ENCODE measurements around the gene DNLZ. TPM values are rescaled to one million over a fixed set of nuclear protein-coding genes. Genes with fewer than 3 reads are reported as not detected.
"Not testable (repeated sequence)": the region's sequence is repeated elsewhere in the genome, so short reads cannot be mapped to it uniquely, and the experiment has no call there.

Gene DNLZ
- polyA plus RNA-seq, 10 donors: 5.0 to 16.2 (median 10.2) TPM

DNA sequence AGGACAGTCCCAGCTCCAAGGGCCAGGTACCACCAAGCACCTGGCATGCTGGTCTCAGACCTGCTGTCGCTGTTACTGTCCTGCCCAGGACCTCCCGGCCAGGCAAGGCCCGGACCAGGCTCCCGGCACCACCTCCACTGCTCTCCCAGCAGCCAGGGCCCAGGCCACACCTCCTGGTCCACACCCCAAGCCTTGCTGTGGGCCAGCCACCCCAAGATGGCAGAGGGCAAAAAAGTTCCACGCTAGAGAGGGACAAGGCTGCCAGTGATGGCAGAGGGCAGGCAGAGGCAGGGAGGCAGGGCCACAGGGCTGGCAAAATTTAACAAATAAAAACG, 1.1 kb downstream of the DNLZ start:
- no peak for DNase-seq

DNA sequence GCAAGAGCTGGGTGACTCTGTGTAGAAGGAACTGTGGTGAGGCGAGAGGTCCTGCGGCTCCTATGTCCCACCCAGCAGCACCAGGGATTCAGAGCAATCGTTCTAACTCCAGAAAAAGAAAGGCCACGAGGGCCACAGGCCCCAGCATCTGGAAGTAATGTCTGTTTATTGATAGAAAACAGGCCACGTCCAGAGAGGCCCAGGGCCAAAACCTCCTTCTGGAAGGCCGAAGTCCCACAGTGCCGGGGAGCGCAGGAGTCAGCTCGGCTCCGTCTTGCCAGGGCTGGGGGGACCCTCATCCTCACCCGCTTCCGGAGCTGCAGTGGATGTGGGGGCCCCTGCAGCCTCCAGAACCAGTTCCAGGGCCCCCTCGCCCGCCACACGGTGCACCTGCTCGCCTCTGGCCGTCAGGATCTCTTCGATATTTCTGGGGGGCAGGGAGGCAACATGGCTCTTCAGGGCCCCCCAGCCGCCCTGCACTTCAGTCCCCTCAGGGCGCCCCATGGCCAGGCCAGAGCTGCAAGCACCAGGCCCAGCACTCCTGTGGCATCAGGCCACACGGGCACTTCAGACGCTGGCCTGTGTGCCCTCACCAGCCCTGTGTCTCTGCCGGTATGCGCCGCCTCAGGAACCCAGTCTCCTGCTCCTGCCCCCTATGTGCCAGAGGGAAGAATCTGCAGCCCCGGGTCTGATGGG, 1.6 kb downstream of the DNLZ start:
- DNase-seq: peak in 2 of 3 donors; percentile 66 to 83

DNA sequence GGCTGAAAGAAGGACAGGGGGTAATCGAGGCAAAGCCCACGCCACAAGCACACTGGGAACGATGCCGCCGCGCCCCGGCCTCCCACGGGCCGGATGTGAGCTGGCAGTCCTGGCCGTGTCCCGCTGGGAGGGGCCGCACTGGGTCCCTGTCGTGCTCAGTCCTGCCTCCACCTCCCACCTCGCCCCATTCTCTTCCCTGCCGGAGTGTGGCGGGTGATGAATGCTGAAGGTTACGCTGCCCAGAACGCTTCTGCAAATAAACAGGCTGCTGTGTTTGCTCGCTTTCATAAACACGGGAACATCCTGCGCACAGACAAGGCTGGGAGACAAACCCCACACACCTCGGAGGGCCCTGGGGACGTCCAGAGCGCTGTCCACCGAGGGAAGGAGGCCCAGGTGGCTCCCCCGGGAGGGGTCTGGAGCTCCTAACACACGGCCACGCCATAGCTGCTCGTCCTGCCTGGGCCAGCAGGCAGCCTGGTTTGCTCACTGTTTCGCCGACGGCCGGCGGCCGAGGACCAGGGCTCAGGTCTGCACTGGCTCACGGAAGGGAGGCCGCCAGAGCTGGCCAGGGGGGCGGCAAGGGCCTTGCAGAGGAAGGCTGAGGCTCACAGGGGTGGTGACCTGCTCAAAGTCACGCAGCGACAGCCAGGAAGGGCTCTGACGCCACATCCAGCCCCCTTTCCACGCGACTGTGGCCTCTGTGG, 2.3 kb downstream of the DNLZ start:
- DNase-seq: no peak

DNA sequence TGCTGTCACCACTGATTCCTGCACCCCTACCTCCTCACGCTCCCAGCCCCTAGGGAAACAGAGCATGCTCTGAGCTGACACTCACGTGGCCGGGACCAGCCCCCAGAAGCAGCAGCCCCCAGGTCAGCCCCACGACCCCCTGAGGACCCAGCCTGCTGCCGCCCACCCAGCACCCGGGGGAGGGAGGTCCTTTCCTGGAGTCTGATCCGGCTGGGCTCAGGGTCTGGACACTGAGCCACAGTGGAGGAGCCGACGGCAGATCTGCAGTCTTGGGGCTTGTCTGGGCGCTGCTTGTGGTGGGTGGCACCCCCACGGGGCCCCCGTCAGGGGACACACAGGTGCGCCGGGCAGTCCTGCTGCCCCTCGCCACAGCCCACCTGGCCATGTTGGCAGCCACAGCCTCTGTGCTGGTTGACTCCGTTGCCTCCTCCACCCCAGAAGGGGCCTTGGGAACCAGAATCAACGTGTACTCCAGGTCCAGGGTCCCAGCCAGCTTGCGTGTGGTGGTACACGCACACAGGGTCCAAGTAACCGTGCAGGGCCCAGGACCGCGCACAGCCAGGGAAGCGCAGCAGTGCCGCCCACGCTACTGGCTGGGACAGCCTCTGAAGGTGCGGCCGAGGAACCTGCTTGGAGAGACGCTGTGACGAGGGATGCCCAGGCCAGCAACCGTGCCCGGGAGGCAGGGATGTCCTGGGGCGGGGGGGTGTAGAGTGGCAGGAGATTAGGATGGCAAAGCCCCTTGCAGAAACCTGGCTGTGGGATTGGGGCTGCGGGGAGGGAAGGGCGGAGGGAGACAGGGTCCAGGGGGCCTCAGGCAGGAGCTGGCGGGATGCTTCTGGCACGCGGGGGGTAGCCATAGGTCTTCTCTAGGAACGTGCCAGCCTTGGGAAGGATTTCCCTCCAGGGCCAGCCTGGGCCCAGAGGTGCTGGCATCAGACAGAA, 3.5 kb downstream of the DNLZ start:
- DNase-seq: no peak

DNA sequence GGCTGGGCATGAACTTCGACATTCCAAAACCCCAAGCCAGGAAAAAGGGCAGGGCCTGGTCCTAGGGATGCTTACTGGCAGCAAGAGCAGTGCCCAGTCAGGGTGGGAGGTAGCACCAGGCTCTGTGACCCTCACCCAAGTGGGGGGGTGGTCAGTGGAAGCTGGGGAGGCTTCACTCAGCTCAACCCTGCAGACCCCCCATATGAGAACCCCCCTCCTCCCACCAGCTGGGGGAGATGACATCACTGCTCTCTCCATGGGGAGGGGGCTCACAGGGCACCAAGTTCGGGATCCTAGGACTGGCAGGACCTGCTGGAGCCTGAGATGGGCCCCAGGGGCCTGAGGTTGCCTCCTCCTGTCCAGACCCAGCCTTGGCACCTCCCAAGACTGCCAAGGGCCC, 4.7 kb downstream of the DNLZ start:
- no peak for DNase-seq

DNA sequence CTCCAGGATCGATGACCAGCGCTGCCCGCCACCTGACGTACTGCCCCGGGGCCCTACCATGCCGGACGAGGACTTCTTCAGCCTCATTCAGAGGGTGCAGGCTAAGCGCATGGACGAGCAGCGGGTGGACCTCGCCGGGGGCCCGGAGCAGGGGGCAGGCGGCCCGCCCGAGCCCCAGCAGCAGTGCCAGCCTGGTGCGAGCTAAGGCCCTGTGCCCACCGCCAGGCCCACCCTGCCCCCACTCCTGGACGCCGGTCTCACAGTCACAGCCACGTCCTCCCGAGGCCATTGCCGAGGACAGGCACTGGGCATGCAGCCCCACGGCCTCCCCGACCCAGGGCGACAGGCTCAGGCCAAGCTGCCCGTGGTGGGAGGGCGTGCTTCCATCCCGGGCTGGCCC, 5.5 kb downstream of the DNLZ start:
- no peak for DNase-seq

DNA sequence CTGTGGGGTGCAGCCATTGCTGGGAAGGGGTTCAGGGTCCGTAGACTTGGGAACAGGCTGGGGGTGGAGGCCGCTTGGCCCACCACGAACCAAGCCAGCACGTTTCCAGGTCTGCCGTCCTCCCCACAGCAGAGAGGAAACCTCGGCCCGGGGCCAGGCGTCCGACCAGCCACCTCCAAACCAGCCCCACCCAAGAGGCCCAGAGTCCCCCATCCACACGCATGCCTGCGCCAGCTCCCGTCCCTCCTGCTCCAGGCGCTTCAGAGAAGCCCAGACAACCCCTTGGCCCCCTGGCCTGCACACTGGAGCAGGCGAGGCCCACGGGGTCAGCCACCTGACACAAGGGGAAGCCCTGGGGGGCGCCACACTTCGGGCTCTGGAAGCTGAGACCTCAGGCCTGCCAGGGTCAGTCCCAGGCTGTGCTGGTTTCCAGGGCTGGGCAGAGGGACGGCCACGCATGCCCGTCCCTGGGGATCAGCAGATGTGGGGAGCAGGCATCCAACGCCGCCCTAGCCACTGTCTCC, 6.3 kb downstream of the DNLZ start:
- DNase-seq: no peak

DNA sequence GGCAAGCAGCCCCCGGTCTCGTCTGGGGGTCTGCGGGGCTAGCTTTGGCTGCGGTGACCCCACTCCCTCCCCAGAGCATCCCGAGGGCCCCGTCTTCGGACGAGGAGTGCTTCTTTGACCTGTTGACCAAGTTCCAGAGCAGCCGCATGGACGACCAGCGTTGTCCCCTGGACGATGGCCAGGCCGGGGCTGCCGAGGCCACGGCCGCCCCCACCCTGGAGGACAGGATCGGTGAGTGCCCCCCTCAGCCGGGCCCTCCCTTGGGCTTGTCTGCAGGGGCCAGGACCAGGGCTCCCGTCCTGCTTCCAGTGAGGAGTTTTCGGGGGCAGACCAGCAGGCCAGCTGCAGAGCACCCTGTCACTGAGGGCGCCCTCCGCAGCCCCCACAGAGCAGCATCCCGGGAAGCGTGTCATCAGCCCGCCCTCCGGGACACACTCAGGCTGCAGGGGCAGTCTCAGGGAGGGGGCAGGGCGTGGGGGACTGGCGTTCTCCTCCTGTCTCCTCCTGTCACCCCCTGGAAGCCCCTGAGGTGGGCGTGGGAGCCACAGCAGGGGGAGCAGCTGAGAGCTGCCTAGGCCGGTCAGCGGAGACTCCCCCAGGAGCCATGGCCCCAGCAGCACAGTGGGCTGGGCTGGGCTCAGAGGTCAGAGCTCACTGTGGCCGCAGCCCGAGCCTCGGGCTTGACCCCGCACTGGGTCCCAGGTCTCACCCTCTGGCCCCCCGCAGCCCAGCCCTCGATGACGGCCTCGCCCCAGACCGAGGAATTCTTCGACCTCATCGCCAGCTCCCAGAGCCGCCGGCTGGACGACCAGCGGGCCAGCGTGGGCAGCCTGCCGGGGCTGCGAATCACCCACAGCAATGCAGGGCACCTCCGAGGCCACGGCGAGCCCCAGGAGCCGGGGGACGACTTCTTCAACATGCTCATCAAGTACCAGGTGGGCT, 7.7 kb downstream of the DNLZ start:
- no peak for DNase-seq

DNA sequence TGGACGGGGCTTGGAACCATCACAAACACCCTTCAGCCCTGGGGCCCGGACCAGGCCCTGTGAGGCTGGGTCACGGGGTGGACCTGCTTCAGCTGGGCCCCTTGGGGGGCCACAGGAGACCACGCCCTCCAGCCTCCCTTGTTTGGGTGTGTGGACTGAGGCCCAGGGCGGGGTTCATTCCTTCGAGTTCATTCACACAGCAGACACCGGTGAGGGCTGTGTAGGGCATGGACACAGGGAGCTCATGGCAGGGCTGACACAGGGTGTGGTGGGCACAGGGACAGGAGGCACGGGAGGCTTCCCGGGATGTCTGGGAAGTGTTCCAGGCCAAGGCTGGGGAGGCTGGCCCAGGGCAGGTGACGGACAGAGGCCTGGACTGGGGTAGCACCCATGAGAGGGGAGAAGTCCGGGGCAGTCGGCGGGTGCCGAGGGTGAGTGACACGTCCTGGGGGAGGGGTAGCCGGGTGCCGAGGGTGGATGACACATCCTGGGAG, 8.9 kb downstream of the DNLZ start:
- DNase-seq: peak in 1 of 3 donors; percentile 58

DNA sequence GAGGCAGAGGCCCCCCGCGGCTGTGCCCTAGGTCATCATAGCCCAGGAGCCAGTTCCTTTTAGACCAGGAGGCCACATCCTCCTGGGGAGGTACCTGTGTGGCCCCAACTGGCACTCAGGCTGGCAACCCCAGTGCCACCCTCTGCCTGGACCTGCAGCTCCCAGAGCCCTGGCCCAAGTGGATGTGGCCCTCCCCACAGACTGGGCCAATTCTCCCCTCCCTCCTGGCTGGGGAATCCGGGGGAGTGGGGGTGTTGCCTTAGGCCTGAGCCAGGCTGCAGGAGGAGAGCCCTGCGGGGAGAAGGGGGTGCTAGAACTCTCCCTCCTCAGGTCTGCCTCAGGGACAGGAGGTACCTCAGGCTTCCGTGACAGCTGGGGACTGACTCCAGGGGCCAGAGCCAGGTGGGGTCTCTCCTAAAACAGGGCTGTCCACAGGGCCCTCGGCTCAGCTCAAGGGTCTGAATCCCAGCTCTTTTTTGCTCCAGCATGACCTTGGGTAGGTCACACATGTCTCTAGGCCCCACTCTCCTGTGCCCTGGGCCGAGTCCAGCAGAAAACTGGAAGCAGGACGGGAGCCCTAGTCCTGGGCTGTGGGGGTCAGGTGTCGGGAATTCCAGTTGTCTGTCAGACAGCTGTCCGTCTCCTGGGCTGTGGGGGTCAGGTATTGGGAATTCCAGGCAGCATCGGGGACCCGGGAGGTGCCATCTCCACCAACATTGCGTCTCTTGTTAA, 9.6 kb downstream of the DNLZ start:
- no peak for DNase-seq

DNA sequence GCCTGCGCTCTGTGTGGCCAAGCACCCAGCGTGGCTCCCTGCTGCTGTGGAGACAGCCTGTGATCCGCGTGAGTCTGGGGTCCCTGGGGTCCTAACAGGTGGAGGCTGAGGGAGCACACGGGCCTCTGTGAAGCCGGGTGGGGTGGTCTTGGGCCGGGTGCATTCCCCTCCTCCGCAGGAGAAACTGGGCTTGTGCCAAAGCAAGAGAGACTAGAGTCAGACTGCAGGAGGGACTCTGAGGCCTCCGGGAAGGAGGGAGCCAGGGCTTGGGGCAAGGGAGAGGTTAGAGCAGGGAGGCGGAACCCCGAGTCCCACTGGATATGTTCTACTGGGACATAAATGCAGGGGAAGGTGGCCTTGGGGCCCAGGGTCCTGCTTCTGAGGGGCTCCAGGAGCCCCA, 10.5 kb downstream of the DNLZ start:
- DNase-seq: no peak

DNA sequence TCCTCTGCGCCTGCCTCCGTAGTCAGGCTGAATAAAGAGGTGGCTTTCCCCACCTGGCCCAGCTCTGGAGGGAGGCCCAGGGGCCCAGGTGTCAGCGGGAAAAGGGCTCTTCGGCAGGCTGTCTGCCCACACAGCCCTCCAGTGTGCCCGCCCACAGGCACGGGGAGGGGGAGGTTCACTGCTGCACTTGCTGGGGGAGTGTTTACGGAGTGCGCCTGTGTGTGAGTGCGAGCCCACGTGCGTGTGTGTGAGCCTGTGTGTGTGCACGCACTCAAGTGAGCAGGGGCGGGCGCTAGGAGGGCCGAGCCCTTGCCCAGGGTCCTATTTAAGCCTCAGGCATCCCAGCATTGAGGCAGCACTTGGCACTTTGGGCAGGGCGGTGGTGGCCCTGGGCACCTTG, 10.9 kb downstream of the DNLZ start:
- no peak for DNase-seq

DNA sequence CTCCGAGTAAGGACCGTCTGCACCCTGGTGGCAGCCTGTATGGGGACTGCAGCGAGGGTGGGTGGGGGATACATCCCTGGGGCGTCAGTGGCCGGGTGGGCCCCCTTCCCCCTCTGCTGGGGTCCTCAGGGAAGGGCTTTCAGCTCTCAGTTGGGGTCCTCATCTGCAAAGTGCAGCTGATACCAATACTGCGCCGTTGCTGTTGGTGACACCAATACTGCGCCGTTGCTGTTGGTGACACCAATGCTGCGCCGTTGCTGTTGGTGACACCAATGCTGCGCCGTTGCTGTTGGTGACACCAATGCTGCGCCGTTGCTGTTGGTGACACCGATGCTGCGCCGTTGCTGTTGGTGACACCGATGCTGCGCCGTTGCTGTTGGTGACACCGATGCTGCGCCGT, 11.7 kb downstream of the DNLZ start:
- not testable (repeated sequence) for DNase-seq

DNA sequence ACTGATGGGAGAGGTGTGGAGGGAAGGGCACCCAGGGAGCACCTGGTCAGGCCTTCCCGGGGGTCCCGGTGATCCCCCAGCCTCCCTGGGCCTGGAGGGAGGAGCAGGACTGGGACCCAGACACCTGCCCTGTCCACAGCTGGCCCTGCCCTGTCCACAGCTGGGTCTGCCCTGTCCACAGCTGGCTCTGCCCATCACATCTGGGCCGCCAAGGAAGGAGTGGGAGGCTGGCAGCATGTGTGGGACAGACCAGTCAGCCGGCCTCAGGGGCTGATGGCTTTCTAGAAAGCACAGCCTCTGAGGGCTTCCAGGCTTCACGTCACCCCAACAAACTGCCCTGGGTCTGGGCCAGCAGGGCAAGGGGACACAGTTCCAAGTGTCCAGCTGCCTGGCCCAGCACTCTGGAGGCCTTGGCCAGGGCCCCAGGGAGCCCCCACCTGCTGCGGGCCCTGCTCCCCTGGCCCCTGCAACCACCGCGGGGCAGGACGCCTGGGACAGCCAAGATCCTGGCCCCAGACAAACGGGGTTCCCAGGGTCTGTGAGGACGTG, 12.2 kb downstream of the DNLZ start:
- DNase-seq: no peak

DNA sequence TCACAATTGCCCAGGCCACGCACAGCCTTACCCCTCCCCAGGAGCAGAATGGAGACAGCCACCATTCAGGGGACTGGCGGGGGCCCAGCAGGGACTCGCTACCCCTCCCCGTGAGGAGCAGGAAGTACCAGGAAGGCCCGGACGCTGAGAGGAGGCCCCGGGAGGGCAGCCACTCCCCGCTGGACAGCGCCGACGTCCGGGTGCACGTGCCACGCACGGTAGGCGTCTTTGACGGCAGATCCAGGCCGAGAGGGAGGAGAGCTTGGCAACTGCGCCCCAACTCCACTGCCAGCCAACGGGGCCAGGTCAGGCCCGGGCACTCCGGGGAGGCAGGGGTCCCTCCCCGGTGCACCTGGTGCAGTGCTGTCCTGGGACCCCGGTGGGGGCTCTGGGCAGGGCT, 14.0 kb downstream of the DNLZ start:
- no peak for DNase-seq

DNA sequence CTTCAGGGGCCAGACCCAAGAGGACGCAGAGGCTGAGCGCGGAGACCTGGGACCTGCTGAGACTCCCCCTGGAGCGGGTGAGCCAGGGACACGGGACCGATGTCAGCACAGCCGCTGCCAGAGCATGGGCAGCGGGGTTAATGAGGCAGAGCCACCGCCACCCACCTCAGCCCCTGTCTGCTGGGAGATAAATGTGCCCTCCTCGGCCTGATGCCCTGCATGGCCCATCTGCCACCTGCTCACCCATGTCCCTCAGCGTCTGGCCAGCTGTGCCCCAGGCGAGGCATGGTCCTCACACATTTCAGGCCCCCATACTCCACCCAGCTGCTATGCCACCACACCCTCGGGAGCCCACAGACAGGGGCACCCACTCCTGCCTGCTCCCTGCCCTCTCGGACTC, 14.9 kb downstream of the DNLZ start:
- no peak for DNase-seq

DNA sequence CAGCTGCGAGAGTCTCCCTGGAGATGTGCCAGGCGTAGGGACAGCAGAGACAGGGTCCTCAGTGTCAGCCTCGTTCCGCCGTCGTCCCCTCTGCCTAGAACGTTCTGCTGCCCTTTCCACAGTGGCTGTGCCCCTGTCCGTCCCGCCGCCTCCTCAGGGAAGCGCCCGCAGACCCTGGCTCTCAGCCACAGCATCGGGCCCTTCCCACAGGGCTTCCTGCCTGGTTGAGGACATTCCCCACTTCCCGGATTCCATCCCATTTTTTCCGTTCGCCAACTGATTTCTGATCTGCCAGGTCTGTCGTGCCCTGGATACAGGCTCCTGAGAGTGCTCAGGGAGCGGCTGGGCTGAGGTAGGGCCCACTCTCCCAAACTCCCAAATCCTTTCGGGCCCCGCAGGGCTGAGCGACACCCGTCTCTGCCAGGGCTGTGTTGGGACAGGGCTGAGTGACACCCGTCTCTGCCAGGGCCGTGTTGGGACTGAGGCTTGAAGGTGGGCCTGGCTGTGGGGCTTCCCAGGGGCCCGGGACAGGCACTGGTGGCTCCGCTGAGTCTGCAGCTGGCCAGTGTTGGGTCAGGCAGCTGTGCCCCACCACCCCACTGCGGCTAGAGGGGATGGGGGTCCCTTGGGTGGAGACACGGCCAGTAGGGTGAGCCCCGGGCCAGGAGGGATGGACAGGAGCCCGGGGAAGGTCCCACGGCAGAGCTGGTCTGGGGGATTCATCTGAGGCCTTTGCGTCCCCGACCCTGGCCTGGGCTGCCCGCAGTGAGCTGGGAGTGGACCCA, 15.9 kb downstream of the DNLZ start:
- no peak for DNase-seq

DNA sequence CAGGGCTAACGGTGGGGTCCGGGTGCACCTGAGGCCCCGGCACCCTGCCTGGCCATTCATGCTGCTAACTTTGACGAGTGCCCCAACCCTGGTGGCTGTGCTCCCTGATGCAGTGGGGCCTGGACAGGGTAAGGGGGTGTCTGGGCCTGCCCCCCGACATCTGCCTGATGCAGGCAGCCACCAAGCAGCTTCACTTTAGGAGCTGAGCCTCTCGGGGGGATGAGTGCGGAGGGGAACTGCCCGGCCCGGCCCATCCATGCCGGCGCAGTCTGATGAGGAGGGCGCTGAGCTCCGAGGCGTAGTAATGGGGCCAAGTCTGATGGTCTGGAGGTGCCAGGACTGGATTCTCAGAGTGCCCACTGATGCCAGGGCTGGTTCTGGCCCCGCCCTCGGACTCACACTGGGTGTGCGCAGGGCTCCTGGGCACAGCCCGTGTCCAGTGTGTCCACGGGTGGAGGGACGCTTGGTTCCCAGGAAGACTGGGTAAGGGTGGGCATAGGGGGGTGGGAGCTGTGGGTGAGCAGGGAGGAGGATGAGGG, 16.5 kb downstream of the DNLZ start:
- DNase-seq: no peak

DNA sequence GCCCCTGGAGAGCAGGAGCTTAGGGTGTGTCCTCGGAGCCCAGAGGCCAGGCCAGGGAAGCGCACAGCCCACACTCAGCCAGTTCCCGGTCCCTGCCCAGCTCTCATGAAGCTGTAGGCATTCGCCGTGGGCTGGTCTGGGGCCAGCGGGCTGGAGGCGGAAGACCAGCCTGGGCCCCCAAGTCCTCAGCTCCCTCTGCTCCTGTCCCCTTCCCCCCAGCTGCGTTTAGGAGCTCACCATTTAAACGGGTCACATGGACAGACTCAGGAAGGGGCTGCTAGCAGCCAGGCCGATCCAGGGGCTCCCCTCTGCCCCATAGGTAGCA, 17.4 kb downstream of the DNLZ start:
- no peak for DNase-seq
